Type B pancreatic cell (in vitro differentiated cells): ENCODE data around the gene OR9K2. TPM values are rescaled to one million over a fixed set of nuclear protein-coding genes. Genes with fewer than 3 reads are reported as not detected.
"Not testable (repeated sequence)": the region's sequence is repeated elsewhere in the genome, so short reads cannot be mapped to it uniquely, and the experiment has no call there.

Experiments
- DNase-seq: peaks from one replicate; pipeline ENCODE4 v3.0.0; 2021; ENCODE audit warnings: mixed read lengths; ENCODE audit not compliant: unreplicated experiment; ENCODE audit errors: extremely low spot score
- H3K27ac Mint-ChIP-seq: 2 replicates; pipeline ENCODE4 v1.8.0; 2021; ENCODE audit warnings: mild to moderate bottlenecking, mixed read lengths
- H3K27me3 Mint-ChIP-seq: 2 replicates; pipeline ENCODE4 v1.8.0; 2021; ENCODE audit warnings: mixed read lengths
- H3K36me3 Mint-ChIP-seq: 2 replicates; pipeline ENCODE4 v1.8.0; 2021; ENCODE audit warnings: mixed read lengths
- H3K4me1 Mint-ChIP-seq: one replicate; pipeline ENCODE4 v1.8.0; 2021; ENCODE audit warnings: mixed read lengths; ENCODE audit not compliant: unreplicated experiment
- H3K4me3 Mint-ChIP-seq: 2 replicates; pipeline ENCODE4 v1.8.0; 2021; ENCODE audit warnings: mild to moderate bottlenecking, mixed read lengths
- H3K9me3 Mint-ChIP-seq: 2 replicates; pipeline ENCODE4 v1.8.0; 2021; ENCODE audit warnings: mixed read lengths
- CTCF ChIP-seq: fragments of 200-600 bp; sonication (generic); conservative IDR thresholded peaks from 2 replicates; pipeline ENCODE4 v1.5.0; 2021; ENCODE audit warnings: antibody characterized with exemption, mild to moderate bottlenecking
- total RNA-seq: library from RNA; stranded (reverse); gene quantifications from 2 replicates; pipeline ENCODE4 v1.2.1, GENCODE V29; 2021; ENCODE audit warnings: low replicate concordance

OR9K2 gene
- total RNA-seq, 1 donor from 2014 or later = not detected

GRCh38 chr12:55142669-55143565, 16.7 kb downstream of the OR9K2 start:
- H3K27ac Mint-ChIP-seq = no peak overlapping the region
- TF ChIP-seq CTCF = peak; percentile 91
- no peaks in the 10 kb centered on the region for H3K9me3 Mint-ChIP-seq
- no peak for DNase-seq
- no peaks in the 10 kb centered on the region for H3K36me3 Mint-ChIP-seq
- H3K27me3 Mint-ChIP-seq = peaks cover 3% of the 10 kb centered on the region
- H3K4me3 Mint-ChIP-seq = no peak overlapping the region
- no peaks in the 10 kb centered on the region for H3K4me1 Mint-ChIP-seq

GRCh38 chr12:55143566-55143870, 17.3 kb downstream of the OR9K2 start:
- peak; percentile 46 for TF ChIP-seq CTCF
- H3K36me3 Mint-ChIP-seq = no peaks in the 10 kb centered on the region
- no peak overlapping the region for H3K27ac Mint-ChIP-seq
- no peaks in the 10 kb centered on the region for H3K4me1 Mint-ChIP-seq
- H3K27me3 Mint-ChIP-seq = peaks cover 3% of the 10 kb centered on the region
- DNase-seq = no peak
- no peak overlapping the region for H3K4me3 Mint-ChIP-seq
- H3K9me3 Mint-ChIP-seq = no peaks in the 10 kb centered on the region

DNA sequence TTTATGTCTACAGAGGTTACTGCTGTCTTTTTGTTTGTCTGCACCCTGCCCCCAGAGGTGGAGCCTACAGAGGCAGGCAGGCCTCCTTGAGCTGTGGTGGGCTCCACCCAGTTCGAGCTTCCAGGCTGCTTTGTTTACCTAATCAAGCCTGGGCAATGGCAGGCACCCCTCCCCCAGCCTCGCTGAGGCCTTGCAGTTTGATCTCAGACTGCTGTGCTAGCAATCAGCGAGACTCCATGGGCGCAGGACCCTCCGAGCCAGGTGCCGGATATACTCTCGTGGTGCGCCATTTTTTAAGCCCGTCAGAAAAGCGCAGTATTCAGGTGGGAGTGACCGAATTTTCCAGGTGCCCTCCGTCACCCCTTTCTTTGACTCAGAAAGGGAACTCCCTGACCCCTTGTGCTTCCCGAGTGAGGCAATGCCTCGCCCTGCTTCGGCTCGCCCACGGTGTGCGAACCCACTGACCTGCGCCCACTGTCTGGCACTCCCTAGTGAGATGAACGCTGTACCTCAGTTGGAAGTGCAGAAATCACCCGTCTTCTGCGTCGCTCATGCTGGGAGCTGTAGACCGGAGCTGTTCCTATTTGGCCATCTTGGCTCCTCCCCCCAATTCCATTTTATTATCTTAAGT, 40.9 kb downstream of the OR9K2 start:
- DNase-seq, H3K27ac Mint-ChIP-seq, H3K9me3 Mint-ChIP-seq, H3K27me3 Mint-ChIP-seq, H3K4me1 Mint-ChIP-seq, H3K36me3 Mint-ChIP-seq, H3K4me3 Mint-ChIP-seq: not testable (repeated sequence)

DNA sequence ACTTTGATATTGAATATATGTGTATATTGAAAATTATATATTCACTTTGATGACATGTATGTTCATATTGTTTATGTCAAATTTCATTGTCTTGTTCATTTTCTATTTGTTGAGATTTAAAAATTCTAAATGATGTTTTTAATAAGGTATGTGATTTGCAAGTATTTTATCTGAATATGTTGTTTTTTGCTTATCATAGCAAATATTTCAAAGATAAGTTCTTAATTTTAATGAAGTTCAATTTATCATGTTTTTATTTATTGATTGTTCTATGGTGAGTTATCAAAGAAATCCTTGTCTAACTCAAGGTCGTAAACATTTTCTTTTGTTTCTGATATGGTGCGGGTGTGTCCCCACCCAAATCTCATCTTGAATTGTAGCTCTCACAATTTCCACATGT, 45.2 kb downstream of the OR9K2 start:
- no peak for TF ChIP-seq CTCF
- no peak for DNase-seq
- H3K36me3 Mint-ChIP-seq = no peaks in the 10 kb centered on the region
- H3K27ac Mint-ChIP-seq = no peak overlapping the region
- H3K4me1 Mint-ChIP-seq = no peaks in the 10 kb centered on the region
- H3K4me3 Mint-ChIP-seq = no peak overlapping the region
- peaks cover 2% of the 10 kb centered on the region for H3K27me3 Mint-ChIP-seq
- H3K9me3 Mint-ChIP-seq = no peaks in the 10 kb centered on the region

GRCh38 chr12:55171846-55172245, 45.6 kb downstream of the OR9K2 start:
- not testable (repeated sequence) for H3K36me3 Mint-ChIP-seq, H3K4me3 Mint-ChIP-seq, H3K27me3 Mint-ChIP-seq, H3K9me3 Mint-ChIP-seq, DNase-seq, H3K4me1 Mint-ChIP-seq, H3K27ac Mint-ChIP-seq

- no peak for TF ChIP-seq CTCF
- H3K27me3 Mint-ChIP-seq = peaks cover 3% of the 10 kb centered on the region
- H3K9me3 Mint-ChIP-seq = no peaks in the 10 kb centered on the region
- DNase-seq = no peak
- no peak overlapping the region for H3K4me3 Mint-ChIP-seq
- no peak overlapping the region for H3K27ac Mint-ChIP-seq
- H3K36me3 Mint-ChIP-seq = no peaks in the 10 kb centered on the region
- no peaks in the 10 kb centered on the region for H3K4me1 Mint-ChIP-seq
Observed at GRCh38 chr12:55172686-55173085, 46.5 kb downstream of the OR9K2 start.
